IMR-90 (cell line): ENCODE results near the gene PYROXD2. TPM values are rescaled to one million over a fixed set of nuclear protein-coding genes. Genes with fewer than 3 reads are reported as not detected.
A peak's percentile ranks its signal among the peaks of the same experiment; 100 is the strongest.

Experiments
- ATAC-seq: fragments of 200-7000 bp; cut with Tn5 transposase; 2 replicates; pipeline ENCODE4 v1.9.1; 2020; ENCODE audit warnings: low read depth, mild to moderate bottlenecking, moderate library complexity
- BruUV-seq: library from RNA; stranded (reverse); fragments of 400-500 nt; replicated peaks from 2 replicates; lab custom pipeline; 2021; lab: Mats Ljungman, UMichigan
- CTCF ChIA-PET: fragments of 300-600 bp; formaldehyde crosslinking; extraction: SDS; loops from one replicate; lab custom pipeline; 2021; ENCODE audit warnings: antibody characterized with exemption; lab: Yijun Ruan, JAX
- POLR2A ChIA-PET: fragments of 300-600 bp; sonication (Branson Sonifier 250); formaldehyde crosslinking; loops from one replicate; lab custom pipeline; 2022; ENCODE audit warnings: antibody characterized with exemption; ENCODE audit not compliant: unreplicated experiment; lab: Charles Lee
- DNase-seq: peaks from one replicate; pipeline ENCODE4 v3.0.0; 2013
- H2AFZ ChIP-seq: replicated peaks from 2 replicates; pipeline ENCODE3; 2013; ENCODE audit warnings: low read length, mild to moderate bottlenecking; ENCODE audit not compliant: poor library complexity
- H2AK5ac ChIP-seq: 2 replicates; pipeline ENCODE4 v1.6.1; 2013; ENCODE audit warnings: low read depth, low read length, inconsistent platforms
- H2AK9ac ChIP-seq: replicated peaks from 2 replicates; pipeline ENCODE3; 2013; ENCODE audit warnings: mild to moderate bottlenecking, low read depth, low read length, moderate library complexity; ENCODE audit not compliant: poor library complexity
- H2BK120ac ChIP-seq: 2 replicates; pipeline ENCODE4 v1.6.1; 2013; ENCODE audit warnings: low read depth, low read length, inconsistent platforms
- H2BK15ac ChIP-seq: 3 replicates; pipeline ENCODE4 v1.6.1; 2013; ENCODE audit warnings: low read depth, low read length, inconsistent platforms
- H2BK20ac ChIP-seq: 2 replicates; pipeline ENCODE4 v1.6.1; 2013; ENCODE audit warnings: low read depth, mild to moderate bottlenecking, inconsistent platforms, low read length, moderate library complexity
- H2BK5ac ChIP-seq: 2 replicates; pipeline ENCODE4 v1.6.1; 2013; ENCODE audit warnings: mild to moderate bottlenecking, low read depth, low read length, inconsistent platforms; ENCODE audit not compliant: poor library complexity, severe bottlenecking
- H3K14ac ChIP-seq: replicated peaks from 2 replicates; pipeline ENCODE4 v1.6.1; 2013; ENCODE audit warnings: low read depth, low read length, inconsistent platforms
- H3K18ac ChIP-seq: 2 replicates; pipeline ENCODE4 v1.6.1; 2013; ENCODE audit warnings: low read depth, low read length, control low read depth
- H3K23ac ChIP-seq: 2 replicates; pipeline ENCODE4 v1.6.1; 2013; ENCODE audit warnings: low read depth, low read length, inconsistent platforms
- H3K27ac ChIP-seq: 2 replicates; pipeline ENCODE4 v1.5.1; 2013; ENCODE audit warnings: mild to moderate bottlenecking, control low read depth, low read length; ENCODE audit not compliant: insufficient read depth
- H3K27me3 ChIP-seq: 2 replicates; pipeline ENCODE4 v1.6.1; 2013; ENCODE audit warnings: low read length; ENCODE audit not compliant: control insufficient read depth, insufficient read depth
- H3K36me3 ChIP-seq: 2 replicates; pipeline ENCODE4 v1.6.1; 2013; ENCODE audit warnings: low read length, mixed read lengths; ENCODE audit not compliant: control insufficient read depth, insufficient read depth
- H3K4ac ChIP-seq: 2 replicates; pipeline ENCODE4 v1.6.1; 2013; ENCODE audit warnings: low read depth, low read length, inconsistent platforms
- H3K4me1 ChIP-seq: 2 replicates; pipeline ENCODE4 v1.6.1; 2013; ENCODE audit warnings: low read length, mixed read lengths; ENCODE audit not compliant: control insufficient read depth, insufficient read depth
- H3K4me2 ChIP-seq: 2 replicates; pipeline ENCODE4 v1.6.1; 2013; ENCODE audit warnings: low read depth, mild to moderate bottlenecking, control low read depth, low read length, moderate library complexity
- H3K4me3 ChIP-seq: 2 replicates; pipeline ENCODE4 v1.5.1; 2013; ENCODE audit warnings: low read depth, mild to moderate bottlenecking, control low read depth, low read length, moderate library complexity; ENCODE audit not compliant: insufficient read depth
- H3K56ac ChIP-seq: 2 replicates; pipeline ENCODE4 v1.6.1; 2013; ENCODE audit warnings: low read length, inconsistent platforms; ENCODE audit not compliant: insufficient read depth; ENCODE audit errors: extremely low read depth
- H3K79me1 ChIP-seq, 2 experiments: 2 replicates each; pipeline ENCODE4 v1.6.1; 2013; ENCODE audit warnings: low read length in 2 of 2, inconsistent platforms in 1 of 2, low read depth in 1 of 2
- H3K9ac ChIP-seq: 2 replicates; pipeline ENCODE4 v1.6.1; 2013; ENCODE audit warnings: low read depth, low read length, control low read depth
- H3K9me1 ChIP-seq: 2 replicates; pipeline ENCODE4 v1.6.1; 2013; ENCODE audit warnings: low read length, inconsistent platforms; ENCODE audit not compliant: insufficient read depth
- H3K9me3 ChIP-seq: 2 replicates; pipeline ENCODE4 v1.6.1; 2013; ENCODE audit warnings: low read length; ENCODE audit not compliant: control insufficient read depth, insufficient read depth
- H4K20me1 ChIP-seq: 2 replicates; pipeline ENCODE4 v1.6.1; 2013; ENCODE audit warnings: low read length, inconsistent platforms; ENCODE audit not compliant: insufficient read depth
- H4K5ac ChIP-seq: 2 replicates; pipeline ENCODE4 v1.6.1; 2013; ENCODE audit warnings: mild to moderate bottlenecking, low read depth, low read length, control low read depth
- H4K8ac ChIP-seq, 2 experiments: 2 replicates each; pipeline ENCODE4 v1.6.1; 2013; ENCODE audit warnings: low read depth in 2 of 2, low read length in 2 of 2, control low read depth in 1 of 2, inconsistent platforms in 1 of 2
- H4K91ac ChIP-seq: 2 replicates; pipeline ENCODE4 v1.6.1; 2013; ENCODE audit warnings: low read depth, low read length, inconsistent platforms; ENCODE audit not compliant: insufficient read depth
- CEBPB ChIP-seq: IDR thresholded peaks from 2 replicates; pipeline ENCODE4 v1.6.1; 2012; ENCODE audit warnings: low read depth, low read length, improper control_type of control experiment
- CTCF ChIP-seq: conservative IDR thresholded peaks from 2 replicates; pipeline ENCODE4 v1.5.1; 2012; ENCODE audit warnings: mild to moderate bottlenecking, low read depth, low read length, improper control_type of control experiment
- ELK1 ChIP-seq: fragments of 150-350 bp; IDR thresholded peaks from 2 replicates; pipeline ENCODE4 v1.6.1; 2016; ENCODE audit warnings: low read depth, mild to moderate bottlenecking, low read length, moderate library complexity, borderline replicate concordance
- MAFK ChIP-seq: IDR thresholded peaks from 2 replicates; pipeline ENCODE4 v1.6.1; 2012; ENCODE audit warnings: low read depth, low read length, improper control_type of control experiment
- MAZ ChIP-seq: IDR thresholded peaks from 2 replicates; pipeline ENCODE4 v1.6.1; 2012; ENCODE audit warnings: low read depth, mild to moderate bottlenecking, low read length, improper control_type of control experiment, moderate library complexity, borderline replicate concordance
- MXI1 ChIP-seq: IDR thresholded peaks from 2 replicates; pipeline ENCODE4 v1.6.1; 2012; ENCODE audit warnings: low read depth, mild to moderate bottlenecking, low read length, moderate library complexity, borderline replicate concordance
- RFX5 ChIP-seq: IDR thresholded peaks from 2 replicates; pipeline ENCODE4 v1.8.0; 2012; ENCODE audit warnings: low read depth, mild to moderate bottlenecking, low read length, moderate library complexity
- SMC3 ChIP-seq: fragments of 150-350 bp; IDR thresholded peaks from 2 replicates; pipeline ENCODE4 v1.6.1; 2016; ENCODE audit warnings: low read depth, mild to moderate bottlenecking, antibody characterized with exemption, low read length, moderate library complexity
- WGBS, 2 experiments: methylation state at CpG; one replicate each; pipeline versions ENCODE4 v1.1.5 to v1.1.7; 2013; ENCODE audit warnings: missing lambda C conversion rate in 2 of 2; ENCODE audit not compliant: insufficient read length in 1 of 2; ENCODE audit errors: extremely low coverage in 2 of 2; 5-methylcytosine and 5-hydroxymethylcytosine counted together
- dilution Hi-C: fragments of 300-500 bp; cut with HindIII; formaldehyde crosslinking; loops from one replicate; pipeline ENCODE4 v1.14.3; 2018; ENCODE audit warnings: low sequenced_read_pairs; ENCODE audit not compliant: unreplicated experiment
- in situ Hi-C: fragments of 300-500 bp; cut with MboI; formaldehyde crosslinking; loops from 3 replicates; pipeline ENCODE4 v1.14.3; 2019; ENCODE audit warnings: low sequenced_read_pairs, inconsistent platforms, mixed read lengths
- intact Hi-C: fragments of 100-400 bp; cut with micrococcal nuclease; formaldehyde crosslinking; loops from 2 replicates; pipeline ENCODE4 v1.10.0; 2022
- polyA plus RNA-seq, 3 experiments: library from polyadenylated mRNA; depleted of rRNA; stranded (reverse); fragments of >200 nt; gene quantifications; 2 replicates each; pipeline ENCODE4 v1.2.3, GENCODE V29; 2012; ENCODE audit warnings: low replicate concordance in 1 of 3
- total RNA-seq: library from RNA; depleted of rRNA; stranded (reverse); fragments of >200 nt; gene quantifications from 2 replicates; pipeline ENCODE4 v1.2.3, GENCODE V29; 2012

Gene PYROXD2
- total and polyA plus RNA-seq, 2 of the 4 experiments (the other 2 are of a cell fraction) = 6.5 to 16.3 TPM

GRCh38 chr10:98445200-98445812, 30.3 kb upstream of the PYROXD2 start:
- in situ Hi-C loops (no loop called here), intact Hi-C loops (no loop called here), dilution Hi-C loops (no loop called here)
- Histone ChIP-seq H2AFZ (peak overlapping the region; percentile 16), H3K9me1 (peaks cover 15% of the 10 kb centered on the region), H3K9me3 (no peaks in the 10 kb centered on the region), H4K20me1 (peaks cover 4% of the 10 kb centered on the region; the same call in 1 of the 2 replicates), H2BK15ac (no peak overlapping the region), H3K4me3 (no peak overlapping the region), H3K27ac (no peak overlapping the region), H3K79me1 (peaks cover 26 to 38% of the 10 kb centered on the region in 2 experiments), H3K4me1 (peaks cover 3% of the 10 kb centered on the region; the same call in 1 of the 2 replicates), H3K56ac (no peak overlapping the region), H3K14ac (no peak overlapping the region), H3K4me2 (peak overlapping the region; percentile 74; the same call in 1 of the 2 replicates), H2BK20ac (no peak overlapping the region), H4K8ac (no peak overlapping the region), H3K36me3 (peaks cover 23% of the 10 kb centered on the region), H2AK9ac (peak overlapping the region; percentile 81), H2AK5ac (peak overlapping the region; percentile 55; the same call in 1 of the 2 replicates), H4K5ac (no peak overlapping the region), H3K27me3 (no peaks in the 10 kb centered on the region), H2BK120ac (no peak overlapping the region), H4K91ac (no peak overlapping the region), H2BK5ac (no peak overlapping the region), H3K4ac (peak overlapping the region; percentile 25; the same call in 1 of the 2 replicates), H3K23ac (no peak overlapping the region; the same call in 1 of the 2 replicates), H3K18ac (no peak overlapping the region), H3K9ac (no peak overlapping the region)
- TF ChIP-seq ELK1 (no peak), RFX5 (no peak), MXI1 (no peak), CTCF (no peak), MAZ (no peak), CEBPB (no peak), MAFK (no peak), SMC3 (no peak)
- ChIA-PET POLR2A (no interaction called here), CTCF (no interaction called here)
- WGBS, 2 experiments = 96% methylated on average over 3 of the region's 10 CpGs; no CpG with 5 or more reads in 1 of the 2 experiments
- DNase-seq (no peak), ATAC-seq (no peak)
- no TSS peak for BruUV-seq
